ENCODE data around the gene TBX4.

TBX4 gene

GRCh38 chr17:61460796-61461585 lies 8.8 kb downstream of the TBX4 start:
- no peak for TF ChIP-seq CTCF (conservative IDR thresholded peaks at IDR 0.05; ENCODE audit: low read depth, low read length)
- no peak overlapping the region for H3K4me3 ChIP-seq (ENCODE audit: low read length)
- no peak for DNase-seq (ENCODE audit: low read depth)

GRCh38 chr17:61461586-61461966 lies 9.4 kb downstream of the TBX4 start:
- no peak for DNase-seq (ENCODE audit: low read depth)
- TF ChIP-seq CTCF (conservative IDR thresholded peaks at IDR 0.05; ENCODE audit: low read depth, low read length): no peak
- H3K4me3 ChIP-seq (ENCODE audit: low read length): no peak overlapping the region

- H3K4me3 ChIP-seq (ENCODE audit: low read length): no peak overlapping the region
- TF ChIP-seq CTCF (conservative IDR thresholded peaks at IDR 0.05; ENCODE audit: low read depth, low read length): no peak
- no peak for DNase-seq (ENCODE audit: low read depth)
Observed at GRCh38 chr17:61461967-61462718, 9.9 kb downstream of the TBX4 start.

- no peak for DNase-seq (ENCODE audit: low read depth)
- TF ChIP-seq CTCF (conservative IDR thresholded peaks at IDR 0.05; ENCODE audit: low read depth, low read length): no peak
- no peak overlapping the region for H3K4me3 ChIP-seq (ENCODE audit: low read length)
Observed at GRCh38 chr17:61462719-61463315, 10.6 kb downstream of the TBX4 start.

GRCh38 chr17:61463316-61464129 lies 11.3 kb downstream of the TBX4 start:
- H3K4me3 ChIP-seq (ENCODE audit: low read length): no peak overlapping the region
- no peak for DNase-seq (ENCODE audit: low read depth)
- TF ChIP-seq CTCF (conservative IDR thresholded peaks at IDR 0.05; ENCODE audit: low read depth, low read length): peak; percentile 11

- no peak for TF ChIP-seq CTCF (conservative IDR thresholded peaks at IDR 0.05; ENCODE audit: low read depth, low read length)
- H3K4me3 ChIP-seq (ENCODE audit: low read length): no peak overlapping the region
- DNase-seq (ENCODE audit: low read depth): no peak
Observed at GRCh38 chr17:61464130-61464842, 12.1 kb downstream of the TBX4 start.

Data from retinal pigment epithelial cell (primary cell).